CD14-positive monocyte (primary cell): ENCODE results near the gene EPHB6. TPM values are rescaled to one million over a fixed set of nuclear protein-coding genes. Genes with fewer than 3 reads are reported as not detected.

Experiments
- DNase-seq, 3 donors: peaks; one replicate each; pipeline ENCODE4 v3.0.0-alpha.2; 2011 to 2022
- H2AFZ ChIP-seq: 2 replicates; pipeline ENCODE4 v1.6.0; 2012; ENCODE audit warnings: mild to moderate bottlenecking, low read depth, low read length, inconsistent platforms; ENCODE audit not compliant: insufficient read depth, poor library complexity, severe bottlenecking
- H3K27ac ChIP-seq, 2 donors: 1 replicate in 1 of 2; 2 replicates in 1 of 2; pipeline ENCODE4 v1.5.1; 2012 to 2013; ENCODE audit warnings: low read length in 2 of 2, control low read depth in 1 of 2, inconsistent platforms in 1 of 2, low read depth in 1 of 2, mild to moderate bottlenecking in 1 of 2
- H3K27me3 ChIP-seq, 2 donors: one replicate each; pipeline versions ENCODE4 v1.6.0 to v1.6.1; 2011 to 2013; ENCODE audit warnings: low read length in 2 of 2; ENCODE audit not compliant: control insufficient read depth in 2 of 2, insufficient read depth in 2 of 2
- H3K36me3 ChIP-seq, 2 donors: replicated peaks in 1 of 2; 1 replicate in 1 of 2; 2 replicates in 1 of 2; pipeline versions ENCODE4 v1.5.1 to v1.6.1; 2012 to 2013; ENCODE audit warnings: low read length in 2 of 2, control low read depth in 1 of 2, inconsistent platforms in 1 of 2, mild to moderate bottlenecking in 1 of 2; ENCODE audit not compliant: insufficient read depth in 2 of 2, control insufficient read depth in 1 of 2
- H3K4me1 ChIP-seq, 2 donors: 1 replicate in 1 of 2; 2 replicates in 1 of 2; pipeline versions ENCODE4 v1.5.1 to v1.6.1; 2012 to 2013; ENCODE audit warnings: low read length in 2 of 2, control low read depth in 1 of 2, inconsistent platforms in 1 of 2, mild to moderate bottlenecking in 1 of 2, moderate library complexity in 1 of 2; ENCODE audit not compliant: insufficient read depth in 2 of 2, control insufficient read depth in 1 of 2
- H3K4me2 ChIP-seq: replicated peaks from 2 replicates; pipeline ENCODE3; 2012; ENCODE audit warnings: low read length, moderate library complexity, mild to moderate bottlenecking; ENCODE audit not compliant: poor library complexity, severe bottlenecking; ENCODE audit errors: extremely low read depth
- H3K4me3 ChIP-seq, 3 experiments: fragments of 200-600 bp in 1 of 3; sonication (generic) in 1 of 3; replicated peaks in 1 of 3; 1 replicate in 2 of 3; 2 replicates in 1 of 3; pipeline ENCODE4 v1.5.1; 2011 to 2013; ENCODE audit warnings: low read length in 3 of 3, mild to moderate bottlenecking in 3 of 3, control low read depth in 2 of 3, low read depth in 2 of 3, inconsistent platforms in 1 of 3, moderate library complexity in 1 of 3
- H3K79me2 ChIP-seq: 2 replicates; pipeline ENCODE4 v1.6.0; 2012; ENCODE audit warnings: mild to moderate bottlenecking, control low read depth, inconsistent platforms, low read length, moderate library complexity; ENCODE audit not compliant: insufficient read depth
- H3K9ac ChIP-seq: 2 replicates; pipeline ENCODE4 v1.6.0; 2017; ENCODE audit warnings: low read length, mild to moderate bottlenecking; ENCODE audit not compliant: insufficient read depth, poor library complexity, severe bottlenecking
- H3K9me3 ChIP-seq, 2 donors: replicated peaks in 1 of 2; 1 replicate in 1 of 2; 2 replicates in 1 of 2; pipeline versions ENCODE4 v1.5.1 to v1.6.1; 2012 to 2013; ENCODE audit warnings: low read length in 2 of 2, control low read depth in 1 of 2; ENCODE audit not compliant: control insufficient read depth in 1 of 2, insufficient read depth in 1 of 2
- H4K20me1 ChIP-seq: 2 replicates; pipeline ENCODE4 v1.6.0; 2012; ENCODE audit warnings: mild to moderate bottlenecking, low read length, control low read depth, moderate library complexity; ENCODE audit not compliant: insufficient read depth
- H3K27ac Mint-ChIP-seq, 7 donors: one replicate each; pipeline ENCODE4 v1.8.0; 2020; ENCODE audit warnings: mild to moderate bottlenecking in 7 of 7, mixed read lengths in 7 of 7, moderate library complexity in 6 of 7, inconsistent platforms in 2 of 7
- H3K27me3 Mint-ChIP-seq, 3 donors: one replicate each; pipeline ENCODE4 v1.8.0; 2021 to 2022; ENCODE audit warnings: low read depth in 3 of 3, mild to moderate bottlenecking in 3 of 3, mixed read lengths in 3 of 3, moderate library complexity in 3 of 3, inconsistent platforms in 1 of 3
- H3K36me3 Mint-ChIP-seq, 2 donors: one replicate each; pipeline ENCODE4 v1.8.0; 2020; ENCODE audit warnings: mixed read lengths in 2 of 2, inconsistent platforms in 1 of 2, mild to moderate bottlenecking in 1 of 2
- H3K4me1 Mint-ChIP-seq: one replicate; pipeline ENCODE4 v1.8.0; 2020; ENCODE audit warnings: mild to moderate bottlenecking, mixed read lengths
- H3K4me3 Mint-ChIP-seq, 2 donors: one replicate each; pipeline ENCODE4 v1.8.0; 2020; ENCODE audit warnings: mild to moderate bottlenecking in 2 of 2, mixed read lengths in 2 of 2, moderate library complexity in 1 of 2
- H3K9me3 Mint-ChIP-seq, 7 donors: one replicate each; pipeline ENCODE4 v1.8.0; 2020 to 2022; ENCODE audit warnings: mixed read lengths in 7 of 7, mild to moderate bottlenecking in 6 of 7, moderate library complexity in 6 of 7, inconsistent platforms in 2 of 7
- CTCF ChIP-seq: fragments of 200-600 bp; IDR thresholded peaks from one replicate; pipeline ENCODE4 v1.8.0; 2022; ENCODE audit warnings: antibody characterized with exemption, mild to moderate bottlenecking
- WGBS: methylation state at CpG from one replicate; pipeline ENCODE4 v1.1.5; 2013; ENCODE audit warnings: missing lambda C conversion rate; ENCODE audit not compliant: insufficient coverage; 5-methylcytosine and 5-hydroxymethylcytosine counted together
- intact Hi-C, 2 donors: fragments of 100-400 bp; cut with micrococcal nuclease; formaldehyde crosslinking; loops; one replicate each; pipeline versions ENCODE4 v1.15.0 to v1.15.1; 2023
- polyA plus RNA-seq, 3 donors: library from polyadenylated mRNA; depleted of rRNA in 1 of 3; unstranded in 2 of 3; stranded (reverse) in 1 of 3; fragments of 300-500 nt in 2 of 3; fragments of >200 nt in 1 of 3; fragmentation: Illumina TruSeq in 2 of 3; gene quantifications; 1 replicate in 2 of 3; 2 replicates in 1 of 3; pipeline ENCODE4 v1.2.3, GENCODE V29; 2012 to 2021

The EPHB6 gene
- polyA plus RNA-seq, 3 donors = 7.9 to 18.2 (median 9.3) TPM

GRCh38 chr7:142881586-142882337 is 26.9 kb downstream of the EPHB6 start:
- Histone ChIP-seq H3K4me3 (no peak overlapping the region), H3K4me2 (no peak overlapping the region), H2AFZ (no peak overlapping the region), H3K9me3 (no peaks in the 10 kb centered on the region), H4K20me1 (no peaks in the 10 kb centered on the region), H3K79me2 (no peaks in the 10 kb centered on the region), H3K27ac (no peak overlapping the region), H3K36me3 (no peaks in the 10 kb centered on the region), H3K27me3 (no peaks in the 10 kb centered on the region), H3K4me1 (no peaks in the 10 kb centered on the region), H3K9ac (no peak overlapping the region)
- TF ChIP-seq CTCF = no peak
- intact Hi-C loops = loop anchor here in 1 of 2 donors (10.0 kb wide), 1 partner anchor 123 kb away; no protein-coding TSS in a partner anchor
- Mint-ChIP-seq H3K27me3 (peaks cover 2 to 8% (median 3%) of the 10 kb centered on the region in 3 donors), H3K27ac (no peak overlapping the region), H3K9me3 (no peaks in the 10 kb centered on the region), H3K4me3 (no peak overlapping the region), H3K36me3 (no peaks in the 10 kb centered on the region), H3K4me1 (no peaks in the 10 kb centered on the region)
- WGBS = 90% methylated on average over 3 of the region's 9 CpGs
- no peak for DNase-seq

GRCh38 chr7:142882338-142882678 is 27.4 kb downstream of the EPHB6 start:
- TF ChIP-seq CTCF = no peak
- H3K4me1 ChIP-seq = no peaks in the 10 kb centered on the region
- no peak overlapping the region for H3K4me3 ChIP-seq
- Mint-ChIP-seq H3K4me3 (no peak overlapping the region), H3K4me1 (no peaks in the 10 kb centered on the region), H3K36me3 (no peaks in the 10 kb centered on the region), H3K27ac (no peak overlapping the region), H3K27me3 (peaks cover 2 to 8% (median 3%) of the 10 kb centered on the region in 3 donors), H3K9me3 (no peaks in the 10 kb centered on the region)
- no peaks in the 10 kb centered on the region for H3K9me3 ChIP-seq
- intact Hi-C loops = loop anchor here in 1 of 2 donors (10.0 kb wide), 1 partner anchor 122 kb away; no protein-coding TSS in a partner anchor
- no peak for DNase-seq
- no peak overlapping the region for H2AFZ ChIP-seq
- no peaks in the 10 kb centered on the region for H4K20me1 ChIP-seq
- no peak overlapping the region for H3K4me2 ChIP-seq
- no peak overlapping the region for H3K9ac ChIP-seq
- no peak overlapping the region for H3K27ac ChIP-seq
- no peaks in the 10 kb centered on the region for H3K79me2 ChIP-seq
- WGBS = 93% methylated on average over 4 of the region's 5 CpGs
- no peaks in the 10 kb centered on the region for H3K27me3 ChIP-seq
- no peaks in the 10 kb centered on the region for H3K36me3 ChIP-seq
